Liver (tissue), 9 donors: ENCODE data around the gene TEX48. TPM values are rescaled to one million over a fixed set of nuclear protein-coding genes. Genes with fewer than 3 reads are reported as not detected.

Source experiments
- DNase-seq: peaks from one replicate; pipeline ENCODE4 v3.0.0-alpha.2; 2017; ENCODE audit warnings: low spot score
- H3K27ac ChIP-seq, 2 donors: one replicate each; pipeline ENCODE4 v1.7.0; 2013; ENCODE audit warnings: inconsistent platforms in 2 of 2, low read length in 2 of 2, control low read depth in 1 of 2, low read depth in 1 of 2, mild to moderate bottlenecking in 1 of 2
- H3K27me3 ChIP-seq, 4 donors: one replicate each; pipeline versions ENCODE4 v1.6.1 to v1.7.0; 2013; ENCODE audit warnings: low read length in 3 of 4, inconsistent platforms in 1 of 4, mild to moderate bottlenecking in 1 of 4, moderate library complexity in 1 of 4; ENCODE audit not compliant: control insufficient read depth in 4 of 4, insufficient read depth in 4 of 4
- H3K36me3 ChIP-seq, 4 donors: one replicate each; pipeline versions ENCODE4 v1.6.1 to v1.7.0; 2013; ENCODE audit warnings: low read length in 3 of 4, mild to moderate bottlenecking in 3 of 4, low read depth in 1 of 4, moderate library complexity in 1 of 4; ENCODE audit not compliant: control insufficient read depth in 4 of 4, insufficient read depth in 3 of 4
- H3K4me1 ChIP-seq, 4 donors: one replicate each; pipeline versions ENCODE4 v1.6.1 to v1.7.0; 2013; ENCODE audit warnings: low read length in 3 of 4, mild to moderate bottlenecking in 3 of 4, moderate library complexity in 1 of 4; ENCODE audit not compliant: control insufficient read depth in 4 of 4, insufficient read depth in 4 of 4
- H3K4me3 ChIP-seq, 3 donors: one replicate each; pipeline versions ENCODE4 v1.6.1 to v1.7.0; 2013; ENCODE audit warnings: low read length in 3 of 3, control low read depth in 1 of 3, low read depth in 1 of 3, mild to moderate bottlenecking in 1 of 3
- H3K9ac ChIP-seq, 2 donors: one replicate each; pipeline ENCODE4 v1.7.0; 2013; ENCODE audit warnings: low read length in 2 of 2, mild to moderate bottlenecking in 2 of 2, moderate library complexity in 2 of 2, control low read depth in 1 of 2, low read depth in 1 of 2
- H3K9me3 ChIP-seq, 4 donors: one replicate each; pipeline versions ENCODE4 v1.6.1 to v1.7.0; 2013; ENCODE audit warnings: low read length in 3 of 4; ENCODE audit not compliant: control insufficient read depth in 4 of 4
- EGR1 ChIP-seq, 2 donors: IDR thresholded peaks; 2 replicates each; pipeline ENCODE4 v1.6.1; 2016 to 2018; ENCODE audit warnings: antibody characterized with exemption in 2 of 2, low read depth in 2 of 2
- FOXA1 ChIP-seq: IDR thresholded peaks from 2 replicates; pipeline ENCODE4 v1.6.1; 2016; ENCODE audit warnings: antibody characterized with exemption
- FOXA2 ChIP-seq: IDR thresholded peaks from 2 replicates; pipeline ENCODE4 v1.6.1; 2016; ENCODE audit warnings: antibody characterized with exemption
- HNF4A ChIP-seq, 2 donors: conservative IDR thresholded peaks; 2 replicates each; pipeline ENCODE4 v1.6.1; 2016; ENCODE audit warnings: antibody characterized with exemption in 2 of 2, mild to moderate bottlenecking in 2 of 2
- JUND ChIP-seq, 2 donors: IDR thresholded peaks; 2 replicates each; pipeline ENCODE4 v1.6.1; 2016; ENCODE audit warnings: antibody characterized with exemption in 2 of 2
- WGBS: extraction: QIAGEN DNeasy Blood & Tissue Kit; methylation state at CpG from one replicate; pipeline ENCODE4 v1.1.7; 2013; 5-methylcytosine and 5-hydroxymethylcytosine counted together
- polyA plus RNA-seq, 2 donors: library from polyadenylated mRNA; stranded (reverse) in 1 of 2; unstranded in 1 of 2; fragments of 200-250 nt in 1 of 2; fragments of >200 nt in 1 of 2; fragmentation: Nextera tagmentation in 1 of 2; extraction: Ambion mirVana in 1 of 2; gene quantifications; one replicate each; pipeline versions ENCODE4 v1.2.1 to v1.2.3, GENCODE V29; 2013 to 2015
- total RNA-seq, 2 donors: library from RNA; depleted of rRNA; stranded (reverse); fragments of >200 nt; gene quantifications; one replicate each; pipeline ENCODE4 v1.2.3, GENCODE V29; 2014
- TF ChIP-seq, protein P1 (sequence below): IDR thresholded peaks from 2 replicates; pipeline ENCODE4 v1.6.1; 2016; ENCODE audit warnings: antibody characterized with exemption, mild to moderate bottlenecking
- donor health status: healthy.
- donor health status: healthy.
- donor health status: healthy.
- donor health status: healthy.
- donor health status: healthy.

The TEX48 gene
- total and polyA plus RNA-seq, 4 donors, result not detected

DNA sequence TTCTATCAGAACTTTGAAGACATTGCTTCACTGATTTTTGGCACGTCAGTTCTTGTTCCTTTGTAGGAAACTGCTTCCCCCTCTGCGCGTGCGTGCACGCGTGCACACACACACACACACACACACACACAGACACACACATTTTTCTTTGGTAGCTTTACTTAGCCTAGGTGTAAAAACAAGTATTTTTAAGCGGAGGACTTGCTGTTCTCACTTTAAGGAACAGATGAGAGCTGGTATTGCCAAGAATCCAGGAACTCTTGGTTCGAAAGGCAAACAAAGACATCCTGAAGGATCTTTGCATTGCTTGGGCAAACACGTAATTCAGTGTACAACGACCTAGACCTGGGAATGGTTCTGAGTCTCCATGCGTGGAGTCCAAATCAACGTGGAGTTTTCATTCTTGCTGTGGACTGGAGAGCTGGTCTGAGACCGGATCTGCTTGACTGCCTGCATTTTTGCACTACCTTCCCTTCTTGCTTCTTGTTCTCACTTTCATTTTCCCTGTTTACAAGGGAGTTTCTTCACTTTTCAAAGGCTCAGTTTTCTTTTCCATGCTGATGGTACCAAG lies 62.7 kb downstream of the TEX48 start:
- H3K9ac ChIP-seq, result no peak overlapping the region
- TF ChIP-seq JUND (IDR thresholded peaks at IDR 0.05), result no peak
- TF ChIP-seq, protein P1, sequence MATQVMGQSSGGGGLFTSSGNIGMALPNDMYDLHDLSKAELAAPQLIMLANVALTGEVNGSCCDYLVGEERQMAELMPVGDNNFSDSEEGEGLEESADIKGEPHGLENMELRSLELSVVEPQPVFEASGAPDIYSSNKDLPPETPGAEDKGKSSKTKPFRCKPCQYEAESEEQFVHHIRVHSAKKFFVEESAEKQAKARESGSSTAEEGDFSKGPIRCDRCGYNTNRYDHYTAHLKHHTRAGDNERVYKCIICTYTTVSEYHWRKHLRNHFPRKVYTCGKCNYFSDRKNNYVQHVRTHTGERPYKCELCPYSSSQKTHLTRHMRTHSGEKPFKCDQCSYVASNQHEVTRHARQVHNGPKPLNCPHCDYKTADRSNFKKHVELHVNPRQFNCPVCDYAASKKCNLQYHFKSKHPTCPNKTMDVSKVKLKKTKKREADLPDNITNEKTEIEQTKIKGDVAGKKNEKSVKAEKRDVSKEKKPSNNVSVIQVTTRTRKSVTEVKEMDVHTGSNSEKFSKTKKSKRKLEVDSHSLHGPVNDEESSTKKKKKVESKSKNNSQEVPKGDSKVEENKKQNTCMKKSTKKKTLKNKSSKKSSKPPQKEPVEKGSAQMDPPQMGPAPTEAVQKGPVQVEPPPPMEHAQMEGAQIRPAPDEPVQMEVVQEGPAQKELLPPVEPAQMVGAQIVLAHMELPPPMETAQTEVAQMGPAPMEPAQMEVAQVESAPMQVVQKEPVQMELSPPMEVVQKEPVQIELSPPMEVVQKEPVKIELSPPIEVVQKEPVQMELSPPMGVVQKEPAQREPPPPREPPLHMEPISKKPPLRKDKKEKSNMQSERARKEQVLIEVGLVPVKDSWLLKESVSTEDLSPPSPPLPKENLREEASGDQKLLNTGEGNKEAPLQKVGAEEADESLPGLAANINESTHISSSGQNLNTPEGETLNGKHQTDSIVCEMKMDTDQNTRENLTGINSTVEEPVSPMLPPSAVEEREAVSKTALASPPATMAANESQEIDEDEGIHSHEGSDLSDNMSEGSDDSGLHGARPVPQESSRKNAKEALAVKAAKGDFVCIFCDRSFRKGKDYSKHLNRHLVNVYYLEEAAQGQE, result no peak
- no peak for TF ChIP-seq EGR1 (IDR thresholded peaks at IDR 0.05; ENCODE audit: low read depth in 2 of 2)
- no peak for TF ChIP-seq FOXA1
- 73% methylated on average over 13 of the region's 13 CpGs for whole genome bisulfite sequencing
- H3K36me3 ChIP-seq, result no peaks in the 10 kb centered on the region
- H3K4me3 ChIP-seq, result no peak overlapping the region
- no peak for DNase-seq
- no peak overlapping the region for H3K27ac ChIP-seq
- no peaks in the 10 kb centered on the region for H3K9me3 ChIP-seq
- H3K27me3 ChIP-seq, result no peaks in the 10 kb centered on the region
- no peaks in the 10 kb centered on the region for H3K4me1 ChIP-seq

DNA sequence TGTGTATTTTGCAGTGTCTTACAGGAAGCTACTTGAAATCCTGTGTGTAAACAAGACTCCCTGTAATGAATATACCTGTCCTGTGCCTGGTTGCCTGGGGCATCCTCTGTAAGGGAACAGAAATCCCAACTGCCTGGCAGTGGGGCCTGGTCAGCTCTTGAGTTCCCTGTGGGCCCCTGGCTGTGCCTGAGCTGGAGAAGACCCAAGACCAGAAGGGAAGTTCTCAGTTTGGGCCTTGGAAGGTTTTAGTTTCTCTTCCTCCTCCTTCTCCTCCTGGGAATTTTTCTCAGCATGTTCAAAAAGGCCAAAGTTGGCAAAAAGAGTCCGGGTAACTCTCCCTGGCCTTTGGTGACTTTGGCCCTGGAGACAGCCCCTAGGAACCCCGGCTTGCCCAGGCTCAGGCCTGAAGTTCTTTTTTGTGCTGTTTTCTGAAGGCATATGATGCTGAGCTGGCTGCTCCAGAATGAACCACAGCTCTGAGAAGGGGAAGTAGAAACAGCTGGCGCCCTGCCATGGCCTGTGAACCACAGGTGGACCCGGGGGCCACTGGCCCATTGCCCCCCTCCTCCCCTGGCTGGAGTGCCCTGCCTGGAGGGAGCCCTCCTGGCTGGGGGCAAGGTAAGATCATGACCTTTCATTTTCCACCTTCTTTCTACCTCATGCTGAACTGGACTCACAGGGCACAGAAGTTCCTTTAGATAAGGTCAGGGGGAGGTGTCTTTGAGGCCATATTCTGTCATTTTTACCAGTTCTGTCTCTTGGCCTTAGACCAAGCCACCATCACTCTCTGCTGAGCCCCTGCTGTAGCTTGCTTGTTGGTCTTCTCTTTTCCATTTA lies 65.1 kb downstream of the TEX48 start:
- H3K4me1 ChIP-seq, result peaks cover 0 to 10% (median 5%) of the 10 kb centered on the region in 4 donors
- 54% methylated on average over 4 of the region's 4 CpGs for WGBS
- no peak overlapping the region for H3K4me3 ChIP-seq
- no peak overlapping the region for H3K9ac ChIP-seq
- no peaks in the 10 kb centered on the region for H3K9me3 ChIP-seq
- no peaks in the 10 kb centered on the region for H3K36me3 ChIP-seq
- H3K27ac ChIP-seq, result no peak overlapping the region
- DNase-seq, result peak; percentile 44
- H3K27me3 ChIP-seq, result no peaks in the 10 kb centered on the region
- no peak for TF ChIP-seq HNF4A (conservative IDR thresholded peaks at IDR 0.05)
- no peak for TF ChIP-seq FOXA2

Other genes with a start within 250 kb of the TEX48 start
- gene WHRN, start 176.7 kb downstream of the TEX48 start, total RNA-seq, result 1 to 10 TPM in 1 of 2 donors, under 1 TPM in 1; 0.42 to 1.9 TPM
- gene WHRN, start 176.7 kb downstream of the TEX48 start, polyA plus RNA-seq, result 1 to 10 TPM in 1 of 2 donors, under 1 TPM in 1; 0.67 to 1.1 TPM
- 10 to 100 TPM; 41.4 to 87.1 TPM for gene ATP6V1G1, start 94.4 kb downstream of the TEX48 start, total RNA-seq
- 100 to 1,000 TPM in 1 of 2 donors, 10 to 100 TPM in 1; 64.3 to 152 TPM for gene ATP6V1G1, start 94.4 kb downstream of the TEX48 start, polyA plus RNA-seq
- 1 to 10 TPM; 2.5 to 2.8 TPM for gene TMEM268, start 70.9 kb downstream of the TEX48 start, total RNA-seq
- gene TMEM268, start 70.9 kb downstream of the TEX48 start, polyA plus RNA-seq, result 1 to 10 TPM; 1.2 to 2.2 TPM
- not detected for gene TEX53, start 24.4 kb downstream of the TEX48 start, total RNA-seq
- not detected for gene TEX53, start 24.4 kb downstream of the TEX48 start, polyA plus RNA-seq
- under 1 TPM; 0.08 to 0.42 TPM for gene TNFSF15, start 123.8 kb upstream of the TEX48 start, total RNA-seq
- gene TNFSF15, start 123.8 kb upstream of the TEX48 start, polyA plus RNA-seq, result under 1 TPM in 1 of 2 donors, not detected in 1; 0.01 TPM
- gene TNFSF8, start 248.4 kb upstream of the TEX48 start, total RNA-seq, result 1 to 10 TPM in 1 of 2 donors, under 1 TPM in 1; 0.28 to 1.4 TPM
- gene TNFSF8, start 248.4 kb upstream of the TEX48 start, polyA plus RNA-seq, result under 1 TPM; 0.48 to 0.53 TPM